Measurements from ENCODE around the gene TENM4. TPM values are rescaled to one million over a fixed set of nuclear protein-coding genes. Genes with fewer than 3 reads are reported as not detected.

Gene TENM4
- total and polyA plus RNA-seq, 2 of the 8 experiments (the other 6 are each of a cell fraction or from before 2014, with no cell fraction given) = 3.5 to 7.2 TPM

DNA sequence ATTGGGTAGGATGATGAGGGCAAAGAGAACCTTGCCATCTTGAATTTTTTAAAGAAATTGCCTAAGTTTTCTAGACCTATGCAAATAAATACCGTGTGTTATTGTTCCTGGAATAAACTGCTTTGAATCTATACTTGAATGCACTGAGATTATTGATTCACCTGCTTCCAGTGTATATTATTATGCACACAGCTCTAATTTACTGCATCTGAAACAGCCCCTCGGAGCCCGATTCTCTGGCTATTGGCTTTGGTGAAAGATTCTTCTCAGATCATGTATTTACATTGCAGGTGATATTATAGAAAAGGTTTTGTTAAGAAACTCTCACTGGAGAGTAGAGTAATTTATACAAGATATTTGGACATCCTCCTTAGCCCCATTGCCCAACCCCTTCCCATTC lies 254.2 kb downstream of the TENM4 start:
- no peak overlapping the region for H3K56ac ChIP-seq (replicated peaks; ENCODE audit: insufficient read length, low read depth, low read length)
- no peak overlapping the region for H3K14ac ChIP-seq (ENCODE audit: insufficient read length)
- no peaks in the 10 kb centered on the region; the same call in 1 of the 2 replicates for H3K23me2 ChIP-seq (ENCODE audit: low read depth, low read length)
- H3K18ac ChIP-seq (ENCODE audit: extremely low read depth, low read length) = no peak overlapping the region
- no peaks in the 10 kb centered on the region; a peak in 1 of 7 replicates for H3K27me3 ChIP-seq (replicated peaks in 1 of 4; ENCODE audit: control insufficient read depth in 3 of 4, extremely low read depth in 1 of 4, insufficient read depth in 3 of 4, low read length in 3 of 4)
- H3K36me3 ChIP-seq (ENCODE audit: control insufficient read depth in 2 of 4, insufficient read depth in 4 of 4, low read length in 3 of 4) = no peaks in the 10 kb centered on the region
- no peak overlapping the region for H3K4me3 ChIP-seq (ENCODE audit: extremely low read depth in 1 of 4, insufficient read depth in 2 of 4, low read depth in 3 of 4, low read length in 4 of 4)
- H3K4me1 ChIP-seq (replicated peaks in 1 of 4; ENCODE audit: control insufficient read depth in 3 of 4, insufficient read depth in 4 of 4, low read length in 3 of 4) = no peaks in the 10 kb centered on the region
- H4K20me1 ChIP-seq (replicated peaks in 1 of 2; ENCODE audit: control insufficient read depth in 1 of 2, insufficient read depth in 2 of 2, low read length in 2 of 2) = peaks cover 0 to 2% of the 10 kb centered on the region in 2 experiments
- no peak overlapping the region for H3K4ac ChIP-seq (replicated peaks; ENCODE audit: insufficient read length, low read depth, low read length)
- H2BK5ac ChIP-seq (ENCODE audit: low read depth, low read length) = no peak overlapping the region
- FAIRE-seq = no peak
- no peak overlapping the region for H2BK120ac ChIP-seq (replicated peaks; ENCODE audit: low read depth, low read length)
- H2AFZ ChIP-seq (ENCODE audit: low read length) = no peak overlapping the region
- POLR2A ChIA-PET (ENCODE audit: partially characterized antibody) = no interaction called here
- no peaks in the 10 kb centered on the region for H3K79me1 ChIP-seq (ENCODE audit: low read depth, low read length)
- peaks cover 0 to 9% of the 10 kb centered on the region in 2 experiments; a peak in 2 of 4 replicates for H3K9me3 ChIP-seq (ENCODE audit: insufficient read depth in 2 of 2, low read depth in 1 of 2, low read length in 1 of 2)
- H4K5ac ChIP-seq (ENCODE audit: insufficient read length, low read depth, low read length) = no peak overlapping the region
- no peak for DNase-seq (ENCODE audit: low read depth in 1 of 2, low spot score in 2 of 2)
- CTCF ChIA-PET (ENCODE audit: partially characterized antibody) = no interaction called here
- no peak overlapping the region for H2BK15ac ChIP-seq (ENCODE audit: low read length)
- no peak overlapping the region for H3K27ac ChIP-seq (ENCODE audit: low read depth, low read length)
- H3K23ac ChIP-seq (ENCODE audit: insufficient read length) = no peak overlapping the region
- no peak overlapping the region for H4K8ac ChIP-seq (ENCODE audit: extremely low read depth, insufficient read depth, low read length)
- H2AK5ac ChIP-seq (ENCODE audit: low read depth, low read length) = no peak overlapping the region
- no peak overlapping the region for H2BK20ac ChIP-seq (ENCODE audit: low read length)
- H2BK12ac ChIP-seq (ENCODE audit: low read depth, low read length) = no peak overlapping the region
- H3K4me2 ChIP-seq (ENCODE audit: insufficient read depth in 1 of 2, low read depth in 2 of 2, low read length in 2 of 2) = no peak overlapping the region
- WGBS, 2 experiments (ENCODE audit: extremely low coverage in 1 of 2, insufficient coverage in 1 of 2, insufficient read length in 1 of 2, insufficient replicate concordance in 2 of 2, low coverage in 1 of 2, low lambda C conversion rate in 2 of 2, missing lambda C conversion rate in 1 of 2) = 89% methylated on average over 3 of the region's 3 CpGs; no CpG with 5 or more reads in 1 of the 2 experiments
- no peak overlapping the region for H3K9ac ChIP-seq (replicated peaks in 1 of 4; ENCODE audit: extremely low read depth in 1 of 4, low read depth in 3 of 4, low read length in 3 of 4)
- H3K79me2 ChIP-seq (ENCODE audit: control insufficient read depth in 1 of 2, insufficient read depth in 2 of 2, low read length in 2 of 2) = no peaks in the 10 kb centered on the region
- no peak overlapping the region for H4K91ac ChIP-seq (replicated peaks; ENCODE audit: insufficient read length, low read length)
- TF ChIP-seq YY1 (IDR thresholded peaks at IDR 0.05; ENCODE audit: low read depth, low read length) = no peak
- no peak for TF ChIP-seq NRF1 (IDR thresholded peaks at IDR 0.05; ENCODE audit: low read depth, low read length)
- TF ChIP-seq, protein P1, sequence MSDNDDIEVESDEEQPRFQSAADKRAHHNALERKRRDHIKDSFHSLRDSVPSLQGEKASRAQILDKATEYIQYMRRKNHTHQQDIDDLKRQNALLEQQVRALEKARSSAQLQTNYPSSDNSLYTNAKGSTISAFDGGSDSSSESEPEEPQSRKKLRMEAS (IDR thresholded peaks at IDR 0.05) = no peak
- TF ChIP-seq CBX8 (IDR thresholded peaks at IDR 0.05; ENCODE audit: borderline replicate concordance, low read depth, low read length) = no peak
- no peak for TF ChIP-seq RAD21 (IDR thresholded peaks at IDR 0.05 in 1 of 2, conservative IDR thresholded peaks at IDR 0.05 in 1 of 2; ENCODE audit: low read depth in 2 of 2, low read length in 2 of 2)
- no peak for TF ChIP-seq TBP (IDR thresholded peaks at IDR 0.05; ENCODE audit: low read depth, low read length)
- no peak for TF ChIP-seq CHD1 (IDR thresholded peaks at IDR 0.05; ENCODE audit: low read depth, low read length)
- TF ChIP-seq KDM1A (IDR thresholded peaks at IDR 0.05; ENCODE audit: borderline replicate concordance, low read length) = no peak
- no peak for TF ChIP-seq RFX5 (IDR thresholded peaks at IDR 0.05; ENCODE audit: borderline replicate concordance, low read depth, low read length)
- TF ChIP-seq CHD2 (IDR thresholded peaks at IDR 0.05; ENCODE audit: low read length) = no peak
- TF ChIP-seq JUN (IDR thresholded peaks at IDR 0.05; ENCODE audit: low read depth, low read length) = no peak
- no peak for TF ChIP-seq CTBP2 (IDR thresholded peaks at IDR 0.05; ENCODE audit: borderline replicate concordance, insufficient read depth, insufficient read length, low read length)
- TF ChIP-seq KDM4A (IDR thresholded peaks at IDR 0.05; ENCODE audit: low read depth, low read length, severe bottlenecking) = no peak
